GM19035 (cell line): ENCODE results near the gene EPHA2.
"Not testable (repeated sequence)": the region's sequence is repeated elsewhere in the genome, so short reads cannot be mapped to it uniquely, and the experiment has no call there.

Experiments
- ATAC-seq: cut with Tn5 transposase; IDR thresholded peaks from one replicate; pipeline ENCODE4 v1.9.1; 2021; ENCODE audit not compliant: unreplicated experiment

Gene EPHA2

GRCh38 chr1:16168622-16169360 is 12.9 kb upstream of the EPHA2 start:
- ATAC-seq = no peak

- ATAC-seq = not testable (repeated sequence)
Observed at GRCh38 chr1:16168144-16168495, 12.3 kb upstream of the EPHA2 start.

GRCh38 chr1:16167331-16168143 is 11.7 kb upstream of the EPHA2 start:
- ATAC-seq = peak; percentile 85

- no peak for ATAC-seq
Observed at GRCh38 chr1:16166117-16166516, 10.2 kb upstream of the EPHA2 start.

DNA sequence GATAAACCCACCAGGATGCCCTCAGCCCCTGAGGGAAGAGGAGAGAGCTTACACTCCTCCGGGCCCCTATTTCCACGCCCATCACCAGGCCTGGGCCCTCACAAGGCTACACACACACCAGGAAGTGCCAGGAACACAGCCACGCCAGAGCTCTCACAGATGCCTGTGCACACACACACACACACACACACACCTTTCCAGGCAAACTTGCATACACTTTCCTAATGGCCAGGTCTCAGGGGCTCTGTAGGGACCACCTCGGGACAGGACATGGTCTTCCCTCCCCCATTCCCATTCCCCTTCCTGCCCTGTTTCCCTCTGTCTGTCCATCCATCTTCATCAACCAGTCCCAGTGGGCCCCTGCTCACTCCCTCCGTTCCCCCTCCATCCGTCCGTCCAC is 9.7 kb upstream of the EPHA2 start:
- no peak for ATAC-seq

GRCh38 chr1:16165073-16165364 is 9.2 kb upstream of the EPHA2 start:
- ATAC-seq = no peak

DNA sequence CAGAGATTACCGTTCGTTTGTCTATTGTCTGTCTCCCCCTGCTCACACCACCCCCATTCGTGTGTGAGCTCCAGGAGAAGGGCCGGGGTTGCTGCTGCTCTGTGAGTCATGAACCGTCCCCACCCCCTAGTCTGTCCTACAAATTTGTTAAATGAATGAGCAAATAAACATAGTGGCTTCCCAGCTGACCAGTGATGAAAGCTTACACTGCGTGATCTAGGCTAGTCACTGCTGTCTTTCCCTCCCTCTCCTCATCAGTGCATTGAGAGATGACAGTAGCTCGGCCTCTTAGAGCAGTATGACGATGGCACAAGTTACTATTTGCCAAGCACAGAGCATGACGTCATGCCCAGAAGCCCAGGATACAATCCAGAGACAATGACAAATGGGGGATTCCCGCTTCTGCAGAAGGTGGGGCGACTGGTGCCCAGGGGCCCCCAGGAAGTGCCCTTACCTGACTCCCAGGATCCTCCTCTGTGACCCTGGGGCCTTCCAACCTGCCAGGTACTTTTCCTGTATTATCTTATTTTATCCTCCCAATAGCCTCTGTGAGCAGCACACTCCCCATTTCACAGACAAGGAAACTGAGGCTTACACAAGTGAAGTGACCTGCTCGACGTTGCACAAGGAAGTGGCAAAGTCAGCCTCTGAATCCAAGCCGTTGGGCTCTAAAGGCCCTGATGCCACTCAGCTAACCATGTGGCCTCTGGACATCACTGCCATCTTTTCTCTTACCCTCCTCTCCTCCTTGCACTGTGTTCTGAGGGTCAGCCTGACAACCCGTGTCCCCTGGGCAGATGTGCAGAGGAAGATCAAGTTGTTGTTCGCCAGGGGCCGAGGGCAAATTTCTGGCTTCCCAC is 8.6 kb upstream of the EPHA2 start:
- ATAC-seq = no peak

DNA sequence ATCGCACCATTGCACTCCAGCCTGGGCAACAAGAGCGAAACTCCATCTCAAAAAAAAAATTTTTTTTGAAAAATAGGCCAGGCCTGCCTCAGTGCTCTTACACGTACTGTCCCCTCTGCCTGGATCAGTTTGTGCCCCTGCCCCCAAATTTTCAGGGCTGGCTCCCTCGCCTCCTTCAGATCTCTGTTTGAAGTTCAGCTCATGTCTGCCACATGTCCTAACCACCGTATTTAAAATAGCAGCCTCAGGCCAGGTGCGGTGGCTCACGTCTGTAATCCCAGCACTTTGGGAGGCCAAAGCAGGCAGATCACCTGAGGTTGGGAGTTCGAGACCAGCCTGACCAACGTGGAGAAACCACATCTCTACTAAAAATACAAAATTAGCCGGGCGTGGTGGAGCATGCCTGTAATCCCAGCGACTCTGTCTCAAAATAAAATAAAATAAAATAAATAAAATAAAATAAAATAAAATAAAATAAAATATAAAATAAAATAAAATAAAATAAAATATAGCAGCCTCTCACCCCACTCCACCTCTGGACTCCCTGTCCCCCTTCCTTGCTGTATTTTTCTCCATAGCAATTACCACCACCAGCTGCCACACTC is 7.8 kb upstream of the EPHA2 start:
- not testable (repeated sequence) for ATAC-seq

DNA sequence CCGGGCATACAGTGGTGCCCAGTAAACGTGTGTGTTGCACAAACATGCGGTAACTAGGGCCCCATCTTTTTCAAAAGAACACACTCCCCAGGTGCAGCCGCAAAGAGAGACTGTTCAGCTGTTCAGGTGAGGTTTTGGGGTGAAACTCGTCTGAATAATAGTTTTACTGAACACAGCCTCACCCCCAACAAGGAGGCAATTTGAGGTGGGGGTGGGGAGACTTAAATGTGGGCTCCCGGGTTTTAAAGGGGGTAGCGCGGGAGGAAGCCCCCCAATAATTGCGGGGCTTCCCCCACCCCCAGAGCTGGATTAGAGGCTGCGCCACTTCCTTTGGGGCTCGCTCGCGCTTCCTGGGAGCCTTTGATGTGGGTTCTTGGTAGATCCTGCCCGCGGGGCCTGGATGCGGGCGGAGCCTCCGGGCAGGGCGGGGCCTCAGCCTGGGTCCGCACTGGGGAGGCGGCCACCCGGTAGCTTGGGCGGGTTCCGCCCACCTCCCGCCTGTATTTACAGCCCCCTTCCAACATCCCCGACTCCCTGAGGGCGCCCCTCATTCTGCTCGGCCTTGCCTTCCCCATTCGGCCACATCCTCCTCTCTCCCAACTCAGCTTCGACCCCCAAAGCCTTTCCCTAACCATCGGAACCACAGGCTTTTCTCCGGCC is 6.4 kb upstream of the EPHA2 start:
- no peak for ATAC-seq

DNA sequence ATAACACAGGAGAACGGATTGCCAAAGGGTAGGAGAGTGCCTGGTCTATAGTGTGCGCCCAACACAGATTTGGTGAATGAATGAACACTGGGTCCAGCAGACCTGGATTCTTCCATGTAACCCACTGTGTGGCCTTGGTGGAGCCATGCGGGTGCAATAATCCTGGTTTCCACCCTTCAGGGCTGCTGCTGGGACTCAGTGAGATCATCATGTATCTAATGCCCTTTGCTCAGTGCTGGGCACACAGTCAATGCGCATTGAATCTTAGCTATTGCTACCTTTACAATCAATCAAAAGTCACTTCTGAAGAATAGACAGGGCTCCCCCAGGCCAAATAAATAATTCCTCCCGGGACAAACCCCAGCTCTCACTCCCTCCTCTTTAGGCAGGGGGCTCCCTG is 5.8 kb upstream of the EPHA2 start:
- no peak for ATAC-seq

DNA sequence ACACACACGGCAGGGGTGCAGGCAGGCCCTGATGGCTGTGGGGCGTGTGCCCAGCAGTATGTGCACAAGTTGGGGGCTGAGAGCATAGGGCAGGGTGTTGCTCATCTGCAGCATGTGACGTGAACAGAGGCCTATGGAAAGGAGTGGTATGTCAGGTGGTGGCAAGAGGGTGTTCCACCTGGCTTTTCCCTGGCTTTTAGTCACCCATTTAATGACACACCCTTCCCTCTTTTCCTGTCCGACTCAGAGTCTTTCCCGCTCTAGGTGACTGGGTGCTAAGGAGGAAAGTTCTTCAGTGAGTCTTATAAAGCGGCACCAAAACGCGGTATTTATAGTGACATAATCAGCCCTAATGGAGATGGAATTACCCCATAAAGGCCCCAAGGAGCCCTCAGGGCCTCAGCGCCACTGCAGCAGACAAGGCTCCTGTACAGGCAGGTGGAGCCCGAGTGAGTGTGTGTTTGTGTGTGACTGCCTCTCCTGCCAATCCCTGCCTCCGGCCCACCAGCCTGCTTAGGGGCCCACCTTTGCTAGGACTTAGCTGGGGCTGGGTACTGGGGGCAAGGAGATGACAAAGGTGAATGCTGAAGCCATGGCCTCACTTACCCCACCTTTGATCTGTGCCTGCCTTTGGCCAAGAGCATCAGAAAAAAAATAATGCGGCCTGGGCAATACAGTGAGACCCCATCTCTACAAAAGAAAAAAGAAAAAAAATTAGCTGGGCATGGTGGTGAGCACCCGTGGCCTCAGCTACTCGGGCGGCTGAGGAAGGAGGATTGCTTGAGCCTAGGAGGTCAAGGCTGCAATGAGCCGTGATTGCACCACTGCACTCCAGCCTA is 3.3 kb upstream of the EPHA2 start:
- no peak for ATAC-seq

DNA sequence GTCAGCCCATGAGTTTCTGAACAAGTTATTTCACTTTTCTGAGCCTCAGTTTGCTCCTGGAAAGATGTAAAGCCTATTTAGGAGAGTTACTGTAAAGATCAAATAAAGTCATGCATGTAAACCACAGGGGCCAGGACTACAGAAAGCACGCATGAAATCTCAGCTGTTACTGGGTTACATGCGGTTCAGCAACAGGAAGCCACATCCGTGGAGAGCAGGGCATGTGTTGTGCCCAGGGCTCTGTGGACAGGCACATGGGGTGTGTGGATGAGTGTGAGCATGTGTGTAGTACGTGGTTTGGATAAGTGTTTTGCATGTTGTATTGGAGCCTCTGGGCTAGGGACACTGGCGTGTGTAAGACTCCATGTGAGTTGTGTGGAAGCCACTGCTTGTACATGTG is 2.2 kb upstream of the EPHA2 start:
- ATAC-seq = no peak

GRCh38 chr1:16156848-16157495 is 1.1 kb upstream of the EPHA2 start:
- ATAC-seq = no peak

- ATAC-seq = no peak
Observed at GRCh38 chr1:16153999-16154673, 1.7 kb downstream of the EPHA2 start.

GRCh38 chr1:16153096-16153998 is 2.5 kb downstream of the EPHA2 start:
- ATAC-seq = no peak

- no peak for ATAC-seq
Observed at GRCh38 chr1:16152481-16153087, 3.3 kb downstream of the EPHA2 start.

DNA sequence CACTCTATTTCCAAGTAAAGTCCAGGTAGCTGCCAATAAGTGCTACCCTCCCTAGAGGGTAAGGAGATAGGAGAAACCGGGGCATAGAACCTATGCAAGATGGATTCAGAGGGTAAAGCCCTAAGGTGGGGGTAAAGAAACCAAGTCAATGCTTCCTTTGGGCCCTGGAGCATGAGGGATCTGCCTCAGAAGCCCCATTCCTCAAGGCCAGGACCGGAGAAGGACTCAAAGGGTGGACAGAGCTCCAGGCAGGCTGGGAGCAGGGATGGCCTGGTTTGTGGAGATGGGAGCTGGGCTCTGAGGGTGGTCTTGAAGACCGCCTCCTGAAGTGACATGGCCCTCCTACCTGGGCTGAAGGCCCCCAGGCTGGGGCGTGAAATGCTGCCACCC is 3.9 kb downstream of the EPHA2 start:
- no peak for ATAC-seq
